IPS-11a (cell line): ENCODE measurements around the gene DPP4.

Source experiments
- H3K4me3 ChIP-seq: one replicate; pipeline ENCODE4 v1.5.1; 2013; ENCODE audit warnings: low read depth, low read length, control low read depth

DPP4 gene

GRCh38 chr2:162073888-162074631, at the start of gene DPP4:
TSS of gene DPP4 (minus strand) at chr2:162074215. CDS start at chr2:162073981, 234 bp downstream.
- peak within 1 kb of the TSS; percentile 65 for H3K4me3 ChIP-seq

- H3K4me3 ChIP-seq = no peak overlapping the region
Observed at GRCh38 chr2:162118166-162119031, 44.4 kb upstream of the DPP4 start.

GRCh38 chr2:162116352-162116751, 42.3 kb upstream of the DPP4 start:
- no peak overlapping the region for H3K4me3 ChIP-seq

- no peak overlapping the region for H3K4me3 ChIP-seq
Observed at GRCh38 chr2:162115076-162115475, 41.1 kb upstream of the DPP4 start.

- H3K4me3 ChIP-seq = no peak overlapping the region
Observed at GRCh38 chr2:162114271-162114670, 40.3 kb upstream of the DPP4 start.

- no peak overlapping the region for H3K4me3 ChIP-seq
Observed at GRCh38 chr2:162113776-162114168, 39.8 kb upstream of the DPP4 start.

- no peak overlapping the region for H3K4me3 ChIP-seq
Observed at GRCh38 chr2:162113088-162113775, 39.2 kb upstream of the DPP4 start.

GRCh38 chr2:162111958-162112850, 38.2 kb upstream of the DPP4 start:
- no peak overlapping the region for H3K4me3 ChIP-seq

- H3K4me3 ChIP-seq = no peak overlapping the region
Observed at GRCh38 chr2:162107361-162107901, 33.4 kb upstream of the DPP4 start.

GRCh38 chr2:162106746-162107145, 32.7 kb upstream of the DPP4 start:
- H3K4me3 ChIP-seq = no peak overlapping the region

- no peak overlapping the region for H3K4me3 ChIP-seq
Observed at GRCh38 chr2:162106146-162106551, 32.1 kb upstream of the DPP4 start.

- H3K4me3 ChIP-seq = no peak overlapping the region
Observed at GRCh38 chr2:162103443-162104009, 29.5 kb upstream of the DPP4 start.

- no peak overlapping the region for H3K4me3 ChIP-seq
Observed at GRCh38 chr2:162100579-162100978, 26.6 kb upstream of the DPP4 start.

GRCh38 chr2:162099836-162100235, 25.8 kb upstream of the DPP4 start:
- H3K4me3 ChIP-seq = no peak overlapping the region

GRCh38 chr2:162092658-162093556, 18.9 kb upstream of the DPP4 start:
- H3K4me3 ChIP-seq = no peak overlapping the region

- H3K4me3 ChIP-seq = no peak overlapping the region
Observed at GRCh38 chr2:162092008-162092390, 18.0 kb upstream of the DPP4 start.

GRCh38 chr2:162091325-162092007, 17.5 kb upstream of the DPP4 start:
- H3K4me3 ChIP-seq = no peak overlapping the region

- H3K4me3 ChIP-seq = no peak overlapping the region
Observed at GRCh38 chr2:162090109-162090508, 16.1 kb upstream of the DPP4 start.
